ENCODE data around the gene GNAZ.

GRCh38 chr22:23101524-23101923, 31.2 kb downstream of the GNAZ start:
- TF ChIP-seq CTCF (IDR thresholded peaks at IDR 0.05) (no peak), EZH2 (IDR thresholded peaks at IDR 0.05; ENCODE audit: borderline replicate concordance, insufficient read depth, low read depth, low read length, poor library complexity, severe bottlenecking) (no peak)

All from B cell (primary cell).